HEK293 (cell line): Measurements from ENCODE around the gene DYNLL2.

Experiments used
- CTCF ChIA-PET: fragments of 350-600 bp; formaldehyde crosslinking; extraction: SDS; loops from one replicate; lab custom pipeline; 2021; ENCODE audit warnings: antibody characterized with exemption; lab: Yijun Ruan, JAX
- POLR2A ChIA-PET: fragments of 300-600 bp; formaldehyde crosslinking; extraction: SDS; loops from one replicate; lab custom pipeline; 2020; ENCODE audit warnings: antibody characterized with exemption, inconsistent platforms; lab: Yijun Ruan, JAX
- H3K27ac ChIP-seq: fragments of 200-500 bp; sonication (Bioruptor generic); 2 replicates; pipeline ENCODE4 v1.5.1; 2014; ENCODE audit warnings: low read depth, low read length, control low read depth, inconsistent platforms; ENCODE audit errors: extremely low read depth
- H3K36me3 ChIP-seq, 2 experiments: fragments of 200-500 bp in 1 of 2; sonication (Bioruptor generic) in 1 of 2; 1 replicate in 1 of 2; 2 replicates in 1 of 2; pipeline ENCODE4 v1.5.1; 2014 to 2017; ENCODE audit warnings: inconsistent platforms in 2 of 2, low read length in 2 of 2; ENCODE audit not compliant: control insufficient read depth in 2 of 2, insufficient read depth in 1 of 2
- H3K4me1 ChIP-seq: fragments of 200-500 bp; sonication (Bioruptor generic); 2 replicates; pipeline ENCODE4 v1.5.1; 2014; ENCODE audit warnings: mild to moderate bottlenecking, low read length, inconsistent platforms; ENCODE audit not compliant: control insufficient read depth, insufficient read depth
- H3K4me3 ChIP-seq: 2 replicates; pipeline ENCODE4 v1.5.1; 2011; ENCODE audit warnings: low read depth, mild to moderate bottlenecking, control low read depth, low read length, moderate library complexity
- H3K9me3 ChIP-seq: fragments of 200-500 bp; sonication (Bioruptor generic); 2 replicates; pipeline ENCODE4 v1.5.1; 2014; ENCODE audit warnings: low read depth, low read length, inconsistent platforms; ENCODE audit not compliant: control insufficient read depth, insufficient read depth
- EGR2 ChIP-seq: fragments of 450-650 bp; formaldehyde crosslinking; IDR thresholded peaks from 2 replicates; pipeline ENCODE4 v1.5.1; 2016; ENCODE audit warnings: low read depth, missing biosample characterization, missing genetic modification characterization
- GFI1B ChIP-seq: fragments of 450-650 bp; formaldehyde crosslinking; IDR thresholded peaks from 2 replicates; pipeline ENCODE4 v1.5.1; 2016; ENCODE audit warnings: missing biosample characterization, missing genetic modification characterization
- GLI2 ChIP-seq: fragments of 450-650 bp; formaldehyde crosslinking; IDR thresholded peaks from 2 replicates; pipeline ENCODE4; 2017; ENCODE audit warnings: missing biosample characterization, missing genetic modification characterization, low read depth, borderline replicate concordance
- GLIS1 ChIP-seq: fragments of 450-650 bp; formaldehyde crosslinking; IDR thresholded peaks from 2 replicates; pipeline ENCODE4 v1.5.1; 2016; ENCODE audit warnings: missing biosample characterization, missing genetic modification characterization
- KLF16 ChIP-seq: fragments of 450-650 bp; formaldehyde crosslinking; IDR thresholded peaks from 2 replicates; pipeline ENCODE4 v1.5.1; 2017; ENCODE audit warnings: missing biosample characterization, missing genetic modification characterization
- PATZ1 ChIP-seq: fragments of 450-650 bp; formaldehyde crosslinking; IDR thresholded peaks from 2 replicates; pipeline ENCODE4 v1.5.1; 2016; ENCODE audit warnings: missing biosample characterization, missing genetic modification characterization
- PBX3 ChIP-seq: sonication (generic); formaldehyde crosslinking; IDR thresholded peaks from 2 replicates; pipeline ENCODE4 v1.8.1; 2022; ENCODE audit warnings: mild to moderate bottlenecking, moderate library complexity, missing genetic modification reagents
- REST ChIP-seq: fragments of 450-650 bp; formaldehyde crosslinking; IDR thresholded peaks from 2 replicates; pipeline ENCODE4 v1.5.1; 2016; ENCODE audit warnings: missing biosample characterization, missing genetic modification characterization
- SCRT1 ChIP-seq: fragments of 450-650 bp; formaldehyde crosslinking; IDR thresholded peaks from 2 replicates; pipeline ENCODE4 v1.5.1; 2016; ENCODE audit warnings: missing biosample characterization, missing genetic modification characterization, borderline replicate concordance
- ZNF140 ChIP-seq: fragments of 450-650 bp; formaldehyde crosslinking; IDR thresholded peaks from 2 replicates; pipeline ENCODE4 v1.5.1; 2016; ENCODE audit warnings: missing biosample characterization, missing genetic modification characterization
- ZNF146 ChIP-seq: fragments of 450-650 bp; formaldehyde crosslinking; IDR thresholded peaks from 2 replicates; pipeline ENCODE4 v1.5.1; 2016; ENCODE audit warnings: missing biosample characterization, missing genetic modification characterization
- ZNF148 ChIP-seq: fragments of 450-650 bp; formaldehyde crosslinking; IDR thresholded peaks from 2 replicates; pipeline ENCODE4 v1.5.0; 2017; ENCODE audit warnings: missing biosample characterization, missing genetic modification characterization, borderline replicate concordance
- ZNF211 ChIP-seq: fragments of 450-650 bp; formaldehyde crosslinking; IDR thresholded peaks from 2 replicates; pipeline ENCODE4 v1.5.1; 2016; ENCODE audit warnings: low read depth, missing biosample characterization, missing genetic modification characterization
- ZNF248 ChIP-seq: fragments of 450-650 bp; formaldehyde crosslinking; IDR thresholded peaks from 2 replicates; pipeline ENCODE4 v1.5.1; 2017; ENCODE audit warnings: missing biosample characterization, missing genetic modification characterization
- ZNF362 ChIP-seq: fragments of 450-650 bp; formaldehyde crosslinking; IDR thresholded peaks from 2 replicates; pipeline ENCODE4 v1.5.1; 2016; ENCODE audit warnings: missing biosample characterization, missing genetic modification characterization
- ZNF521 ChIP-seq: fragments of 450-650 bp; formaldehyde crosslinking; IDR thresholded peaks from 2 replicates; pipeline ENCODE4 v1.5.1; 2017; ENCODE audit warnings: missing biosample characterization, mild to moderate bottlenecking, missing genetic modification characterization
- ZNF549 ChIP-seq: fragments of 450-650 bp; IDR thresholded peaks from 2 replicates; pipeline ENCODE4 v1.5.1; 2018; ENCODE audit warnings: missing biosample characterization, missing genetic modification characterization, mild to moderate bottlenecking, inconsistent platforms, moderate library complexity
- ZNF654 ChIP-seq: fragments of 450-650 bp; formaldehyde crosslinking; IDR thresholded peaks from 2 replicates; pipeline ENCODE4 v1.5.1; 2016; ENCODE audit warnings: low read depth, missing biosample characterization, missing genetic modification characterization
- ZNF704 ChIP-seq: fragments of 450-650 bp; formaldehyde crosslinking; IDR thresholded peaks from 2 replicates; pipeline ENCODE4 v1.5.1; 2016; ENCODE audit warnings: missing biosample characterization, missing genetic modification characterization
- ZNF747 ChIP-seq: fragments of 450-650 bp; formaldehyde crosslinking; IDR thresholded peaks from 2 replicates; pipeline ENCODE4 v1.5.1; 2016; ENCODE audit warnings: missing biosample characterization, missing genetic modification characterization

The DYNLL2 gene

GRCh38 chr17:58092101-58092796 is 9.0 kb downstream of the DYNLL2 start:
- CTCF ChIA-PET: interaction anchor here (0.6 to 1.0 kb wide), 2 partner anchors 235 to 259 kb away, joined by 3 to 5 read pairs; no protein-coding TSS in a partner anchor
- Histone ChIP-seq H3K4me3 (no peak overlapping the region), H3K4me1 (no peaks in the 10 kb centered on the region), H3K9me3 (no peaks in the 10 kb centered on the region), H3K36me3 (peaks cover 54 to 92% of the 10 kb centered on the region in 2 experiments), H3K27ac (no peak overlapping the region)
- POLR2A ChIA-PET: interaction anchor here (1.3 kb wide), 1 partner anchor 9 kb away, joined by 6 read pairs; the partner anchor contains the start of gene DYNLL2
- TF ChIP-seq ZNF549 (tag by site-specific recombination): no peak
- TF ChIP-seq REST (tag by site-specific recombination): no peak
- no peak for TF ChIP-seq ZNF211 (tag by site-specific recombination)
- no peak for TF ChIP-seq GFI1B (tag by site-specific recombination)
- no peak for TF ChIP-seq SCRT1 (tag by site-specific recombination)
- no peak for TF ChIP-seq ZNF654 (tag by site-specific recombination)
- no peak for TF ChIP-seq ZNF140 (tag by site-specific recombination)

- CTCF ChIA-PET: interaction anchor here (0.6 to 1.0 kb wide), 2 partner anchors 23 to 260 kb away, joined by 3 to 4 read pairs; no protein-coding TSS in a partner anchor
- H3K4me1 ChIP-seq: no peaks in the 10 kb centered on the region
- H3K9me3 ChIP-seq: no peaks in the 10 kb centered on the region
- H3K27ac ChIP-seq: no peak overlapping the region
- POLR2A ChIA-PET: interaction anchor here (1.0 to 1.3 kb wide), 2 partner anchors 10 to 86 kb away, joined by 3 to 6 read pairs; partner anchors contain the start of genes DYNLL2 and SRSF1
- H3K4me3 ChIP-seq: no peak overlapping the region
- peaks cover 48 to 87% of the 10 kb centered on the region in 2 experiments for H3K36me3 ChIP-seq
- no peak for TF ChIP-seq EGR2 (tag by site-specific recombination)
- TF ChIP-seq ZNF362 (tag by site-specific recombination): no peak
- TF ChIP-seq ZNF248: no peak
- no peak for TF ChIP-seq GLIS1
- TF ChIP-seq ZNF148 (tag by site-specific recombination): no peak
- no peak for TF ChIP-seq ZNF704
- no peak for TF ChIP-seq GLI2
- no peak for TF ChIP-seq ZNF747 (tag by site-specific recombination)
- no peak for TF ChIP-seq SCRT1 (tag by site-specific recombination)
- TF ChIP-seq ZNF146 (tag by site-specific recombination): no peak
- no peak for TF ChIP-seq PATZ1 (tag by site-specific recombination)
- no peak for TF ChIP-seq KLF16
- no peak for TF ChIP-seq ZNF521
- TF ChIP-seq PBX3 (CRISPR knock-in tag): no peak
Observed at GRCh38 chr17:58092797-58093385, 9.7 kb downstream of the DYNLL2 start.
